Nephron progenitor cell (in vitro differentiated cells): ENCODE measurements around the gene POU5F1.

Experiments used
- DNase-seq: peaks from one replicate; pipeline ENCODE4 v3.0.0; 2021
- H3K27ac Mint-ChIP-seq: 2 replicates; pipeline ENCODE4 v1.8.0; 2021; ENCODE audit warnings: mild to moderate bottlenecking, moderate library complexity, mixed read lengths
- H3K27me3 Mint-ChIP-seq: 2 replicates; pipeline ENCODE4 v1.8.0; 2021; ENCODE audit warnings: mild to moderate bottlenecking, low read depth, mixed read lengths; ENCODE audit not compliant: poor library complexity
- H3K36me3 Mint-ChIP-seq: 2 replicates; pipeline ENCODE4 v1.8.0; 2021; ENCODE audit warnings: low read depth, mixed read lengths
- H3K4me1 Mint-ChIP-seq: 2 replicates; pipeline ENCODE4 v1.8.0; 2021; ENCODE audit warnings: mixed read lengths
- H3K4me3 Mint-ChIP-seq: 2 replicates; pipeline ENCODE4 v1.8.0; 2021; ENCODE audit warnings: mild to moderate bottlenecking, moderate library complexity, mixed read lengths
- H3K9me3 Mint-ChIP-seq: 2 replicates; pipeline ENCODE4 v1.8.0; 2021; ENCODE audit warnings: mild to moderate bottlenecking, moderate library complexity, mixed read lengths
- CTCF ChIP-seq: fragments of 200-600 bp; sonication (generic); IDR thresholded peaks from 2 replicates; pipeline ENCODE4 v1.5.0; 2021; ENCODE audit warnings: antibody characterized with exemption

POU5F1 gene

GRCh38 chr6:31114541-31114878, 56.0 kb downstream of the POU5F1 start, which contains the start of gene PSORS1C1:
Gene PSORS1C1, plus strand, starts transcription at chr6:31114800. Its CDS starts 14,833 bp downstream, at chr6:31129633.
- no peak for DNase-seq
- peaks cover 25% of the 10 kb centered on the region for H3K27me3 Mint-ChIP-seq

More at GRCh38 chr6:31114541-31114878, 56.0 kb downstream of the POU5F1 start, which contains the start of gene PSORS1C1:
- Mint-ChIP-seq H3K4me3 (peak within 1 kb of the TSS; percentile 50), H3K9me3 (no peaks in the 10 kb centered on the region), H3K36me3 (no peaks in the 10 kb centered on the region), H3K27ac (no peak within 1 kb of the TSS), H3K4me1 (peaks cover 39% of the 10 kb centered on the region)
- no peak for TF ChIP-seq CTCF
